ENCODE data around the gene HOXC11. TPM values are rescaled to one million over a fixed set of nuclear protein-coding genes. Genes with fewer than 3 reads are reported as not detected.

HOXC11 gene
- total and polyA plus RNA-seq, 8 donors: not detected

GRCh38 chr12:54026640-54027441, 53.9 kb downstream of the HOXC11 start:
- H3K27me3 ChIP-seq: peaks cover 92 to 100% of the 10 kb centered on the region in 2 donors
- ATAC-seq (no peak), DNase-seq (no peak)
- H3K27ac ChIP-seq: no peak overlapping the region
- no peak for TF ChIP-seq CTCF (IDR thresholded peaks at IDR 0.05)
- H3K4me3 ChIP-seq: no peak overlapping the region
- H3K9me3 ChIP-seq: no peaks in the 10 kb centered on the region
- intact Hi-C loops (cut with DNase I): no loop called here
- H3K4me1 ChIP-seq: peaks cover 0 to 6% of the 10 kb centered on the region in 2 donors
- no peaks in the 10 kb centered on the region for H3K36me3 ChIP-seq

Small RNAs within 50 kb of the gene (microRNA-seq; reads per million reads assigned to microRNA genes)
- 1.4 to 3.5 reads per million in 2 donors for gene MIR196A2

Other genes starting within 250 kb of the HOXC11 start
- 100 to 1,000 TPM in 1 of 2 donors, 10 to 100 TPM in 1; 74.8 to 186 TPM for gene CALCOCO1, start 245.7 kb upstream of the HOXC11 start, total RNA-seq
- 100 to 1,000 TPM; 112 to 161 (median 134) TPM for gene CALCOCO1, start 245.7 kb upstream of the HOXC11 start, polyA plus RNA-seq (ENCODE audit: insufficient read length in 6 of 6)
- gene CISTR, start 221.1 kb upstream of the HOXC11 start, total RNA-seq: not detected
- gene CISTR, start 221.1 kb upstream of the HOXC11 start, polyA plus RNA-seq (ENCODE audit: insufficient read length in 6 of 6): not detected
- gene HOXC13, start 34.3 kb upstream of the HOXC11 start, total RNA-seq: not detected
- gene HOXC13, start 34.3 kb upstream of the HOXC11 start, polyA plus RNA-seq (ENCODE audit: insufficient read length in 6 of 6): not detected
- gene HOXC12, start 18.2 kb upstream of the HOXC11 start, total RNA-seq: not detected
- not detected for gene HOXC12, start 18.2 kb upstream of the HOXC11 start, polyA plus RNA-seq (ENCODE audit: insufficient read length in 6 of 6)
- not detected for gene HOTAIR, start 1.8 kb downstream of the HOXC11 start, total RNA-seq
- not detected for gene HOTAIR, start 1.8 kb downstream of the HOXC11 start, polyA plus RNA-seq (ENCODE audit: insufficient read length in 6 of 6)
- not detected for gene HOXC10, start 12.0 kb downstream of the HOXC11 start, total RNA-seq
- gene HOXC10, start 12.0 kb downstream of the HOXC11 start, polyA plus RNA-seq (ENCODE audit: insufficient read length in 6 of 6): under 1 TPM in 5 of 6 donors, not detected in 1; 0.15 to 0.52 (median 0.31) TPM
- gene HOXC9, start 27.0 kb downstream of the HOXC11 start, total RNA-seq: under 1 TPM in 1 of 2 donors, not detected in 1; 0.32 TPM
- gene HOXC9, start 27.0 kb downstream of the HOXC11 start, polyA plus RNA-seq (ENCODE audit: insufficient read length in 6 of 6): under 1 TPM; 0.30 to 0.91 (median 0.59) TPM
- under 1 TPM in 1 of 2 donors, not detected in 1; 0.12 TPM for gene HOXC8, start 35.9 kb downstream of the HOXC11 start, total RNA-seq
- under 1 TPM; 0.09 to 0.34 (median 0.13) TPM for gene HOXC8, start 35.9 kb downstream of the HOXC11 start, polyA plus RNA-seq (ENCODE audit: insufficient read length in 6 of 6)
- gene HOXC6, start 55.3 kb downstream of the HOXC11 start, total RNA-seq: under 1 TPM; 0.93 to 0.97 TPM
- gene HOXC6, start 55.3 kb downstream of the HOXC11 start, polyA plus RNA-seq (ENCODE audit: insufficient read length in 6 of 6): 1 to 10 TPM; 1.7 to 3.2 (median 2.5) TPM
- under 1 TPM; 0.18 to 0.32 TPM for gene HOXC5, start 59.9 kb downstream of the HOXC11 start, total RNA-seq
- under 1 TPM; 0.11 to 0.38 (median 0.28) TPM for gene HOXC5, start 59.9 kb downstream of the HOXC11 start, polyA plus RNA-seq (ENCODE audit: insufficient read length in 6 of 6)
- under 1 TPM; 0.68 to 0.99 TPM for gene HOXC4, start 80.7 kb downstream of the HOXC11 start, total RNA-seq
- 1 to 10 TPM; 3.3 to 5.2 (median 4.6) TPM for gene HOXC4, start 80.7 kb downstream of the HOXC11 start, polyA plus RNA-seq (ENCODE audit: insufficient read length in 6 of 6)
- 10 to 100 TPM; 28.8 to 32.8 TPM for gene SMUG1, start 215.9 kb downstream of the HOXC11 start, total RNA-seq
- gene SMUG1, start 215.9 kb downstream of the HOXC11 start, polyA plus RNA-seq (ENCODE audit: insufficient read length in 6 of 6): 10 to 100 TPM; 30.2 to 33.2 (median 31.8) TPM

All from left lung (tissue), 10 donors.